ENCODE measurements around the gene TCF25. TPM values are rescaled to one million over a fixed set of nuclear protein-coding genes. Genes with fewer than 3 reads are reported as not detected.
"Not testable (repeated sequence)": the region's sequence is repeated elsewhere in the genome, so short reads cannot be mapped to it uniquely, and the experiment has no call there.

The TCF25 gene
- total RNA-seq, 1 experiment from 2014 or later: 298 TPM

DNA sequence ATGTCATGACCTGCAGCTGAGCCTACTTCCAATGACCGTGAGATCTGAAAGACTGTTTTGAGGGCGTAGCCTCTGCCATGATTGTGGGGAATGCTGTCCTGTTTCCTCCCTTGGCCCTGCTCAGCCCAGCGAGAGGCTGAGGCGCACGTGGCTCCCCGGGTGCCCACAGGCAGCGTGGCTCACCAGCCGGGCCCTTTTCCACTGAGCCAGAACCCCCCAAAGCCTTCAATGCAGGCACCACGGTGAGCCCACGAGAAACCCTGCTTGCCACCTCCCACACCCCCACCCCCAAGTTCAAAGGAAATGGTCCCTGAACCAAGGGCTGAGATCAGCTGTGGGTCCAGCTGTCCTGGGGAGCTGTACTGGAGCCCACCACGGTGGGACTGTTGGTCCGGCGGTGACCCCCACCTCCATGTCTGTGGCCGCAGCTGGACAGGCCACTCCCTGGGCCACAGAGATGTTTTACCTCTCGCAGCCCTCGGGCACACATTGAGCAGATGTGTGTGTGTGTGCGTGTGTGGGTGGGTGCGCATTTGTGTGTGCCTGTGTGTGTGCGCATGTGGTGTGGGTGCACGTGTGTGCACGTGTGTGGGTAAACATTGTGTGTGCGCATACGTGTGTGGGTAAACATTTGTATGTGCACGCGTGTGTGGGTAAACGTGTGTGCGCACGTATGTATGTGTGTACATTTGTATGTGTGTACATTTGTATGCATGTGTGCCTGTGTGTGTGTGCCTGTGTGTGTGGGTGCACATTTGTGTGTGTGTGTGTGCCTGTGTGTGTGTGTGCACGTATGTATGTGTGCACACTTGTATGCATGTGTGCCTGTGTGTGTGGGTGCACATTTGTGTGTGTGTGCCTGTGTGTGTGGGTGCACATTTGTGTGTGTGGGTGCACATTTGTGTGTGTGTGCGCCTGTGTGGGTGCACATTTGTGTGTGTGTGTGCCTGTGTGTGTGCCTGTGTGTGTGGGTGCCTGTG lies 40.3 kb downstream of the TCF25 start:
- ChIA-PET POLR2A (ENCODE audit: unreplicated experiment) (interaction anchor here (0.7 kb wide), 1 partner anchor 41 kb away, joined by 3 read pairs; no protein-coding TSS in a partner anchor), CTCF (no interaction called here)
- no TSS peak for BruUV-seq (replicated peaks)
- DNase-seq: no peak
- no peak overlapping the region for H3K27ac ChIP-seq
- no peaks in the 10 kb centered on the region; the same call in 1 of the 2 replicates for H4K20me1 ChIP-seq (ENCODE audit: insufficient read depth)
- no peaks in the 10 kb centered on the region for H3K9me2 ChIP-seq (ENCODE audit: insufficient read depth)
- H3K27me3 ChIP-seq (ENCODE audit: insufficient read depth, low read depth): no peaks in the 10 kb centered on the region
- intact Hi-C loops (cut with micrococcal nuclease; ENCODE audit: unreplicated experiment): no loop called here
- peaks cover 14% of the 10 kb centered on the region for H3K4me1 ChIP-seq (replicated peaks; ENCODE audit: insufficient read depth)
- peaks cover 6% of the 10 kb centered on the region; the same call in 1 of the 2 replicates for H3K36me3 ChIP-seq (ENCODE audit: low read depth)
- H3K79me2 ChIP-seq (ENCODE audit: low read depth): no peaks in the 10 kb centered on the region
- peaks cover 32% of the 10 kb centered on the region; the same call in 1 of the 2 replicates for H3F3A ChIP-seq (ENCODE audit: insufficient read depth, low read depth)
- H2AFZ ChIP-seq: no peak overlapping the region
- no peak overlapping the region for H3K4me2 ChIP-seq
- TF ChIP-seq, protein P1, sequence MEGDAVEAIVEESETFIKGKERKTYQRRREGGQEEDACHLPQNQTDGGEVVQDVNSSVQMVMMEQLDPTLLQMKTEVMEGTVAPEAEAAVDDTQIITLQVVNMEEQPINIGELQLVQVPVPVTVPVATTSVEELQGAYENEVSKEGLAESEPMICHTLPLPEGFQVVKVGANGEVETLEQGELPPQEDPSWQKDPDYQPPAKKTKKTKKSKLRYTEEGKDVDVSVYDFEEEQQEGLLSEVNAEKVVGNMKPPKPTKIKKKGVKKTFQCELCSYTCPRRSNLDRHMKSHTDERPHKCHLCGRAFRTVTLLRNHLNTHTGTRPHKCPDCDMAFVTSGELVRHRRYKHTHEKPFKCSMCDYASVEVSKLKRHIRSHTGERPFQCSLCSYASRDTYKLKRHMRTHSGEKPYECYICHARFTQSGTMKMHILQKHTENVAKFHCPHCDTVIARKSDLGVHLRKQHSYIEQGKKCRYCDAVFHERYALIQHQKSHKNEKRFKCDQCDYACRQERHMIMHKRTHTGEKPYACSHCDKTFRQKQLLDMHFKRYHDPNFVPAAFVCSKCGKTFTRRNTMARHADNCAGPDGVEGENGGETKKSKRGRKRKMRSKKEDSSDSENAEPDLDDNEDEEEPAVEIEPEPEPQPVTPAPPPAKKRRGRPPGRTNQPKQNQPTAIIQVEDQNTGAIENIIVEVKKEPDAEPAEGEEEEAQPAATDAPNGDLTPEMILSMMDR (conservative IDR thresholded peaks at IDR 0.05): no peak
- TF ChIP-seq EZH2 (IDR thresholded peaks at IDR 0.05; ENCODE audit: low read depth): no peak
- H3K9me3 ChIP-seq (ENCODE audit: insufficient read depth, low read depth): no peaks in the 10 kb centered on the region
- H3K4me3 ChIP-seq: no peak overlapping the region

DNA sequence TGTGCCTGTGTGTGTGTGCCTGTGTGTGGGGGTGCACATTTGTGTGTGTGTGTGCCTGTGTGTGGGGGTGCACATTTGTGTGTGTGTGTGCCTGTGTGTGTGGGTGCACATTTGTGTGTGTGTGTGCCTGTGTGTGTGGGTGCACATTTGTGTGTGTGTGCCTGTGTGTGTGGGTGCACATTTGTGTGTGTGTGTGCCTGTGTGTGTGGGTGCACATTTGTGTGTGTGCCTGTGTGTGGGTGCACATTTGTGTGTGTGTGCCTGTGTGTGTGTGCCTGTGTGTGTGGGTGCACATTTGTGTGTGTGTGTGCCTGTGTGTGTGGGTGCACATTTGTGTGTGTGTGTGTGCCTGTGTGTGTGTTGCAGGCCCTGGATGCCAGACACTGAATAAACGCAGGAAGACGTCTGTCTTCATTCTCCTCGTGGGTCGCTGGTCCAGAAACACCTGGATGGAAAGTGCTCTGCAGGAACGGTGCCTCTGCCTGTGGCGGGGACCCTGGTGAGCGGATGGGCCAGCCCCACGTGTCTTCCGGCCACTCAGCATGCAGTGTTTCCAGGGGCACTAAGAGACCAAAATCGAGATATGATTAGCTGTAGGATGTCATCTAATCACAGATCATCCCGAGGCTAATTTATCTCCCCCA lies 41.4 kb downstream of the TCF25 start:
- Histone ChIP-seq H3F3A (ENCODE audit: insufficient read depth, low read depth) (peaks cover 31% of the 10 kb centered on the region; the same call in 1 of the 2 replicates), H3K4me1 (replicated peaks; ENCODE audit: insufficient read depth) (peaks cover 14% of the 10 kb centered on the region)
- H4K20me1 ChIP-seq (ENCODE audit: insufficient read depth); H3K27ac ChIP-seq; H3K36me3 ChIP-seq (ENCODE audit: low read depth); H3K9me2 ChIP-seq (ENCODE audit: insufficient read depth); BruUV-seq (replicated peaks); H3K4me3 ChIP-seq; H3K27me3 ChIP-seq (ENCODE audit: insufficient read depth, low read depth); CTCF ChIA-PET; H2AFZ ChIP-seq; H3K79me2 ChIP-seq (ENCODE audit: low read depth); POLR2A ChIA-PET (ENCODE audit: unreplicated experiment); H3K9me3 ChIP-seq (ENCODE audit: insufficient read depth, low read depth); H3K4me2 ChIP-seq; DNase-seq: not testable (repeated sequence)
- intact Hi-C loops (cut with micrococcal nuclease; ENCODE audit: unreplicated experiment): loop anchor here (5.0 kb wide), 1 partner anchor 108 kb away; no protein-coding TSS in a partner anchor

DNA sequence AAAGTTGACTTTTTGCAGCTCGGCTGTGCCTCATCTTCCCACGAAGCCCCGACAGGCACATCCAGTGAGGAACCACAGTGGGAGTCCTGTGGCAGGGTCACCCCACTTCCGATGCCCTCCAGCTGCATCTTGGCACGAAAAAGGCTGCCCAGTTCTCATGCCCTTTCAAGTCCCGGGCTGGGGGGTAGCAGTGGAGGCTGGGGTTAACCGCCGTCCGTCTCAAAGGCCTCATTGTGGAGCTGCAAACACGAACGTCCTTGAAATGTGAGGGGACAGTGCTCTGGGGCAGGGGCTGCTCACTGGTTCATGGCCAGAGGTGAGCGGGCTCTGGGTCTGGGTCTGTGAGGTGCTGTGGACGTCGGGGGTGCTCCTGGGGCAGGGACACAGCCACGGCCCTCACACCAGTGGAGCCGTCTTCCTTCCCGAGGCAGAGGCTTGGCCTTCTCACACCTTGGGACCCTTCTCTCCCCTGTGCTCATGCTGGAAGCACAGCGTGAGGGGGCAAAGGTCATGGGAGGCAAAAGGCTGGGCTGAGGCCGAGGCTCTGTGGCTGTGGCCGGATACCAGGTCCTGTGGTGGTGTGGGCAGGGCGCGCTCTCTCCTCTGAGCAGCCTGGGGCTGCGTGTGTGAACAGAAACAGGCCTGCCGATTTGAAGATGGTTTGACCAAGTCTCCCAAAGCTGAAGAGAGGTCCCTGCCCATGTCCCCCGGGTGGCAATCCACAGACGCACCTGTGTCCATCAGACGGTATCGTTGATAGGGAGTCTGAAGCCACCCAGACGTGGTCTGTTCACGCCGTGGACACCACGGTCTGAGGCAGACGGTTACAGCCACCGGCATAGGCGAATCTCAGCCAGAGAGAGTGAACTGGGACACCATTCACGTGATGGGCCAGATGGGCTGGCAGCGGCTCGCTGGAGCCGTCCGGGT lies 42.2 kb downstream of the TCF25 start:
- no peak overlapping the region for H3K4me3 ChIP-seq
- H3K27ac ChIP-seq: no peak overlapping the region
- TF ChIP-seq, protein P1 (conservative IDR thresholded peaks at IDR 0.05): no peak
- no peak for TF ChIP-seq EZH2 (IDR thresholded peaks at IDR 0.05; ENCODE audit: low read depth)
- H2AFZ ChIP-seq: no peak overlapping the region
- ChIA-PET POLR2A (ENCODE audit: unreplicated experiment) (no interaction called here), CTCF (no interaction called here)
- H3K9me3 ChIP-seq (ENCODE audit: insufficient read depth, low read depth): no peaks in the 10 kb centered on the region
- no peaks in the 10 kb centered on the region for H3K79me2 ChIP-seq (ENCODE audit: low read depth)
- peaks cover 16% of the 10 kb centered on the region for H3K4me1 ChIP-seq (replicated peaks; ENCODE audit: insufficient read depth)
- DNase-seq: no peak
- intact Hi-C loops (cut with micrococcal nuclease; ENCODE audit: unreplicated experiment): loop anchor here (5.0 kb wide), 1 partner anchor 107 kb away; no protein-coding TSS in a partner anchor
- no peaks in the 10 kb centered on the region; the same call in 1 of the 2 replicates for H4K20me1 ChIP-seq (ENCODE audit: insufficient read depth)
- H3K4me2 ChIP-seq: no peak overlapping the region
- BruUV-seq (replicated peaks): no TSS peak
- peaks cover 31% of the 10 kb centered on the region; the same call in 1 of the 2 replicates for H3F3A ChIP-seq (ENCODE audit: insufficient read depth, low read depth)
- 0 out of 2 replicates have a peak, but pooled peaks cover 1% of the 10 kb centered on the region for H3K36me3 ChIP-seq (ENCODE audit: low read depth)
- H3K27me3 ChIP-seq (ENCODE audit: insufficient read depth, low read depth): no peaks in the 10 kb centered on the region
- no peaks in the 10 kb centered on the region for H3K9me2 ChIP-seq (ENCODE audit: insufficient read depth)

Data from PC-9 (cell line).